HepG2 (cell line): ENCODE results near the gene CDY2A. TPM values are rescaled to one million over a fixed set of nuclear protein-coding genes. Genes with fewer than 3 reads are reported as not detected.
"Not testable (repeated sequence)": the region's sequence is repeated elsewhere in the genome, so short reads cannot be mapped to it uniquely, and the experiment has no call there.

ENCODE experiments used
- ATAC-seq: fragments of 200-7000 bp; cut with Tn5 transposase; 3 replicates; pipeline ENCODE4 v1.9.1; 2020; ENCODE audit warnings: mild to moderate bottlenecking, moderate library complexity
- BruUV-seq: library from RNA; stranded (reverse); fragments of 400-500 nt; replicated peaks from 2 replicates; lab custom pipeline; 2021; lab: Mats Ljungman, UMichigan
- CTCF ChIA-PET: fragments of 300-600 bp; formaldehyde crosslinking; extraction: SDS; loops from one replicate; lab custom pipeline; 2021; ENCODE audit warnings: low total read pairs, inconsistent platforms, low intra/inter-chr PET ratio; lab: Yijun Ruan, JAX
- POLR2A ChIA-PET: fragments of 350-600 bp; sonication (Branson Sonifier 250); formaldehyde crosslinking; loops from one replicate; lab custom pipeline; 2020; ENCODE audit warnings: antibody characterized with exemption, inconsistent platforms; lab: Yijun Ruan, JAX
- DNase-seq: peaks from one replicate; pipeline ENCODE4 v3.0.0-alpha.2; 2015; ENCODE audit warnings: low spot score
- FAIRE-seq: peaks from 3 replicates; lab custom pipeline; 2011; peaks lifted over from hg19 to GRCh38; lab: Jason Lieb, UNC
- H2AFZ ChIP-seq: one replicate; pipeline ENCODE4 v1.6.1; 2011; ENCODE audit warnings: low read length, inconsistent platforms
- H3K27ac ChIP-seq: fragments of 300-600 bp; 3 replicates; pipeline ENCODE4 v1.8.0; 2011; ENCODE audit warnings: mixed run types, mild to moderate bottlenecking, mixed read lengths, low read length, inconsistent platforms; ENCODE audit not compliant: insufficient read depth; ENCODE audit errors: extremely low read length
- H3K27me3 ChIP-seq, 2 experiments: fragments of 200-600 bp in 1 of 2; 2 replicates in 1 of 2; 3 replicates in 1 of 2; pipeline versions ENCODE4 v1.6.0 to v1.8.0; 2011; ENCODE audit warnings: low read length in 2 of 2, mild to moderate bottlenecking in 2 of 2, moderate library complexity in 2 of 2, inconsistent platforms in 1 of 2; ENCODE audit not compliant: insufficient read depth in 2 of 2, control insufficient read depth in 1 of 2
- H3K36me3 ChIP-seq, 2 experiments: fragments of 200-600 bp in 1 of 2; replicated peaks in 1 of 2; 2 replicates in 1 of 2; 3 replicates in 1 of 2; pipeline versions ENCODE4 v1.5.1 to v1.8.0; 2011; ENCODE audit warnings: low read length in 2 of 2, inconsistent platforms in 1 of 2; ENCODE audit not compliant: insufficient read depth in 2 of 2, control insufficient read depth in 1 of 2
- H3K4me1 ChIP-seq: 2 replicates; pipeline ENCODE4 v1.5.1; 2012; ENCODE audit warnings: low read length, inconsistent platforms; ENCODE audit not compliant: insufficient read depth
- H3K4me2 ChIP-seq: 2 replicates; pipeline ENCODE4 v1.6.0; 2011; ENCODE audit warnings: low read depth, low read length, inconsistent platforms
- H3K4me3 ChIP-seq, 3 experiments: fragments of 200-600 bp in 1 of 3; sonication (generic), shearing (Covaris generic) in 1 of 3; replicated peaks in 1 of 3; 2 replicates each; pipeline ENCODE4 v1.5.1; 2011 to 2016; ENCODE audit warnings: low read length in 3 of 3, inconsistent platforms in 2 of 3, low read depth in 2 of 3, mild to moderate bottlenecking in 2 of 3, control low read depth in 1 of 3, mixed read lengths in 1 of 3; ENCODE audit not compliant: insufficient read depth in 1 of 3
- H3K79me2 ChIP-seq: one replicate; pipeline ENCODE4 v1.6.1; 2011; ENCODE audit warnings: low read length, inconsistent platforms; ENCODE audit not compliant: insufficient read depth
- H3K9ac ChIP-seq: 2 replicates; pipeline ENCODE4 v1.6.0; 2011; ENCODE audit warnings: mild to moderate bottlenecking, low read depth, low read length, inconsistent platforms; ENCODE audit not compliant: insufficient read depth
- H3K9me3 ChIP-seq: 2 replicates; pipeline ENCODE4 v1.5.1; 2012; ENCODE audit warnings: mild to moderate bottlenecking, low read length
- H4K20me1 ChIP-seq: 2 replicates; pipeline ENCODE4 v1.6.0; 2011; ENCODE audit warnings: inconsistent platforms, mild to moderate bottlenecking, low read length, moderate library complexity; ENCODE audit not compliant: insufficient read depth
- WGBS: methylation state at CpG from one replicate; pipeline ENCODE4 v1.1.6; 2017; ENCODE audit warnings: low lambda C conversion rate; 5-methylcytosine and 5-hydroxymethylcytosine counted together
- in situ Hi-C: cut with HindIII; loops from 2 replicates; pipeline ENCODE4 v1.10.0; 2017; ENCODE audit warnings: low pct_unique_long_range_greater_than_20kb; ENCODE audit not compliant: extremely low pct_ligation_motif_present
- intact Hi-C: fragments of 100-400 bp; cut with micrococcal nuclease; formaldehyde crosslinking; loops from one replicate; pipeline ENCODE4 v1.10.0; 2022; ENCODE audit not compliant: unreplicated experiment
- polyA plus RNA-seq, 8 experiments: library from polyadenylated mRNA; depleted of rRNA in 3 of 8; stranded (reverse) in 7 of 8; unstranded in 1 of 8; fragments of >200 nt; fragmentation: Illumina TruSeq in 4 of 8; extraction: Trizol in 4 of 8; gene quantifications; 2 replicates each; pipeline versions ENCODE4 v1.2.1 to v1.2.3, GENCODE V29; 2011 to 2016; ENCODE audit warnings: low read depth in 4 of 8, missing spikeins in 1 of 8, mixed read lengths in 1 of 8; ENCODE audit not compliant: insufficient read depth in 1 of 8
- total RNA-seq, 5 experiments: library from RNA; depleted of rRNA; stranded (reverse); fragments of >200 nt; fragmentation: Illumina TruSeq; extraction: Trizol; gene quantifications; 2 replicates each; pipeline ENCODE4 v1.2.3, GENCODE V29; 2016; ENCODE audit warnings: low read depth in 1 of 5

Gene CDY2A
- total and polyA plus RNA-seq, 2 of the 13 experiments (the other 11 are each of a cell fraction or from before 2014, with no cell fraction given), result not detected

DNA sequence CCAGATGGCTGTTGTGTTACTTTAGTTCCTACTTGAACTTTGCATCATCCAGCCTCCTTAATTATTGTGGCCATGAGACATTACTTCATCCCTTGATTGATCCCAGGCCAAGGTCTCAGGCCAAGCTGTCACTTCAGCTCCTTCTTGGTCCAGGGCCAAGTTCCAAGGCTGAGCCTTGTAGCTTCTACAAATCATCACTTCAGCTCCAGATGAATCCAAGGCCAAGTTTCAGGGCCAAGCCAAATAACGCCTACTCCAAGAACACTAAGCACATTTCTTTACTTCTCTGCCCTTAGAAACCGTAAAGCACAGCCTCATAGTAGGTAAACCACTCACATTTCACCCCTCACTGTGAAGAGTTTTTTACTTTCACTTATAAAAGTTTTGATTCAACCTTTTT, 1.7 kb upstream of the CDY2A start:
- FAIRE-seq, ATAC-seq, H2AFZ ChIP-seq, H3K9ac ChIP-seq, H3K79me2 ChIP-seq, H3K4me3 ChIP-seq, H4K20me1 ChIP-seq, H3K9me3 ChIP-seq, intact Hi-C loops, H3K4me2 ChIP-seq, H3K27ac ChIP-seq, BruUV-seq, H3K27me3 ChIP-seq, H3K4me1 ChIP-seq, CTCF ChIA-PET, in situ Hi-C loops, POLR2A ChIA-PET, DNase-seq, H3K36me3 ChIP-seq: not testable (repeated sequence)
- WGBS, result no CpG with 5 or more reads among the region's 2 CpGs

DNA sequence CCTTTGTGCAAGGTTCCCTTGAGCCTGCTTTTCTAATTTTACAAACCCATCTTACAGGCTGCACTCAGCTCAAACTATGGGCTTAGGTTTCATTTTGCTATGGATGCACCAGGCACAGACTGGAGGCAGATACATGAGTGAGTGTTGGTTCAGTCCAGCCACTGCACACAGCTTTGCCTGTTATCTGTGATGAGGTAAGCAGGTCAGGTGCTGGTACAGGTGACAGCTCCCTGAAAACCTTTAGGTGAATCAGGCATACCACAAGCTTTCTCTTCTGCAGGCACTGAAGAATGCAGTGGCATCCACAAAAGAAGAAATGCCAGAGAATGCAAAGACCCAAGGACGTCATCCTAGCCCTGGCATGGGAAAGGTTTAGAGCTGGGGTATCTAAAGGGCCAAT, 3.3 kb downstream of the CDY2A start:
- CTCF ChIA-PET, BruUV-seq, H3K27me3 ChIP-seq, H3K4me3 ChIP-seq, ATAC-seq, in situ Hi-C loops, intact Hi-C loops, H3K9ac ChIP-seq, H3K9me3 ChIP-seq, H4K20me1 ChIP-seq, H3K27ac ChIP-seq, POLR2A ChIA-PET, H3K36me3 ChIP-seq, FAIRE-seq, H2AFZ ChIP-seq, DNase-seq, H3K79me2 ChIP-seq, H3K4me2 ChIP-seq, H3K4me1 ChIP-seq: not testable (repeated sequence)
- no CpG with 5 or more reads among the region's 1 CpG for WGBS

DNA sequence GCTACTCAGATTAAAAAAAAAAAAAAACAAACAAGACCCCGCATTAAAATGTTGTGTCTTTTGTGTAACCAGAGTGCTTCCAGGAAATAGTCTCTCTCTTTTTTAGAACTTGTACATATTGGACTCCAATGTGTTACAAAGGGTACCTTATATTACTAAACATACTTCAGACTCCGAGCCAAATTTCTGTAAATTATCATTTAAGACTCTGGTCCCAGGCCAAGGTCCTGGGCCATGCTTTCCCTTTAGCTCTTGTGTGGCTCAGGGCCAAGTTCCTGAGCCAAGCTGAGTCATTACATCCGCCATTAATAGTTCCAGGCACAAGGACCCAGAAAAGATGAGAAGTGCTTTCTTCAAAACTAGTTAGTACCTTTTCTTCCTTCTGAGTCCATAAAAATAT, 4.6 kb downstream of the CDY2A start:
- DNase-seq, POLR2A ChIA-PET, H3K27ac ChIP-seq, H3K4me2 ChIP-seq, BruUV-seq, H3K79me2 ChIP-seq, H3K36me3 ChIP-seq, intact Hi-C loops, H2AFZ ChIP-seq, H3K4me3 ChIP-seq, H3K9ac ChIP-seq, CTCF ChIA-PET, in situ Hi-C loops, H3K27me3 ChIP-seq, ATAC-seq, FAIRE-seq, H3K9me3 ChIP-seq, H4K20me1 ChIP-seq, H3K4me1 ChIP-seq: not testable (repeated sequence)
- WGBS, result no CpG with 5 or more reads among the region's 3 CpGs

DNA sequence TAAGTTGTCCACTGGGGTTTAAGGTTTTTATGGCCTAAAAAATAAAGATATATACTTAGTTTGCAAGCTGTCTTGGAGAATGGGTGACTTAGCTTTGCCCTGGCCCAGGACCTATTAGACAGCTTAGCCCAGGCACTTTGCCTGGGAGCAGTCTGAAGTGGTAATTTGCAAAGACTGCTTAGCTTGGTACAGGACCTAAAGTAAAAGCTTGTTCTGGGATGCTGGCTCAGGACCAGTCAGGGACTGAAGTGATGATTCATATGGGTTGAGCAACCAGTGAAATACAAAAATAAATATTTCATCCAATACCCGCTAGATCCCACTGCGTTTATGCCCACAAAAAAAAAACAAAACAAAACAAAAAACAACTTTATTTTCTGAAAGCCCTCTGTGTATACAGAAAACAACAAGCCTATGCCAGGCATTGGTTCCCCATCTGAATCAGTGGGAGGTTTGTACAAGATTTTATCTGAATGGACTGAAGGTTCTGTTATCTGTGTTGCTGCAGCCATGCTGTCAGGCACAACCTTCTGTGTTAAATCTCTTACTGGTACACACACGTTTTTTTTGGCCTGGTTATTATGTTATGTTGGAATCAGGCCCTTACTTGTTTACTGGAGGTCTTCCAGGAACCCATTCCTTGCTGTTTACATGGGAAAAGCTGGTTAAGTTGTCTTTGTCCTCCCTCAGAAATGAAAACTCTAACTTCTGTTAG, 8.7 kb downstream of the CDY2A start:
- ATAC-seq, result not testable (repeated sequence)

More for the DNA sequence above, 8.7 kb downstream of the CDY2A start:
- H3K4me1 ChIP-seq, H3K27ac ChIP-seq, H3K9me3 ChIP-seq, in situ Hi-C loops, FAIRE-seq, BruUV-seq, H2AFZ ChIP-seq, DNase-seq, H3K79me2 ChIP-seq, H3K4me2 ChIP-seq, H3K27me3 ChIP-seq, H3K36me3 ChIP-seq, H3K9ac ChIP-seq, H3K4me3 ChIP-seq, CTCF ChIA-PET, intact Hi-C loops, H4K20me1 ChIP-seq, POLR2A ChIA-PET: not testable (repeated sequence)
- WGBS, result no CpG with 5 or more reads among the region's 3 CpGs
